Endothelial cell of umbilical vein (primary cell): ENCODE data around the gene PTRHD1. TPM values are rescaled to one million over a fixed set of nuclear protein-coding genes. Genes with fewer than 3 reads are reported as not detected.

ENCODE experiments used
- BruUV-seq: library from RNA; stranded (reverse); fragments of 400-500 nt; replicated peaks from 2 replicates; lab custom pipeline; 2021; lab: Mats Ljungman, UMichigan
- CTCF ChIA-PET: fragments of 300-600, 350-600 bp; sonication (Branson Sonifier 250); formaldehyde crosslinking; loops from one replicate; lab custom pipeline; 2021; ENCODE audit warnings: antibody characterized with exemption, inconsistent platforms; lab: Charles Lee
- POLR2A ChIA-PET: fragments of 300-600, 350-600 bp; sonication (Branson Sonifier 250); formaldehyde crosslinking; loops from one replicate; lab custom pipeline; 2021; ENCODE audit warnings: antibody characterized with exemption, inconsistent platforms; lab: Charles Lee
- DNase-seq: peaks from one replicate; pipeline ENCODE4 v3.0.0-alpha.2; 2011; ENCODE audit warnings: low read depth, low spot score
- FAIRE-seq: peaks from 2 replicates; lab custom pipeline; 2011; peaks lifted over from hg19 to GRCh38; lab: Jason Lieb, UNC
- H2AFZ ChIP-seq: 2 replicates; pipeline ENCODE4 v1.6.0; 2012; ENCODE audit warnings: low read depth, low read length, control low read depth, inconsistent platforms
- H3K27ac ChIP-seq: 2 replicates; pipeline ENCODE4 v1.5.1; 2011; ENCODE audit warnings: low read depth, mild to moderate bottlenecking, control low read depth, low read length, moderate library complexity; ENCODE audit not compliant: insufficient read depth
- H3K27me3 ChIP-seq, 2 experiments: 2 replicates each; pipeline versions ENCODE4 v1.6.0 to v1.6.1; 2011; ENCODE audit warnings: low read length in 2 of 2, mixed read lengths in 1 of 2; ENCODE audit not compliant: control insufficient read depth in 2 of 2, insufficient read depth in 2 of 2
- H3K36me3 ChIP-seq, 2 experiments: 2 replicates in 1 of 2; 3 replicates in 1 of 2; pipeline ENCODE4 v1.5.1; 2011; ENCODE audit warnings: low read length in 2 of 2, mild to moderate bottlenecking in 1 of 2, moderate library complexity in 1 of 2; ENCODE audit not compliant: control insufficient read depth in 2 of 2, insufficient read depth in 2 of 2; ENCODE audit errors: extremely low read depth in 1 of 2
- H3K4me1 ChIP-seq: 3 replicates; pipeline ENCODE4 v1.5.1; 2011; ENCODE audit warnings: mild to moderate bottlenecking, low read length; ENCODE audit not compliant: control insufficient read depth, insufficient read depth; ENCODE audit errors: extremely low read depth
- H3K4me2 ChIP-seq: 2 replicates; pipeline ENCODE4 v1.6.1; 2011; ENCODE audit warnings: low read length, control low read depth, mixed read lengths; ENCODE audit not compliant: insufficient read depth
- H3K4me3 ChIP-seq, 3 experiments: fragments of 200-600 bp in 1 of 3; sonication (generic), shearing (Covaris generic) in 1 of 3; replicated peaks in 1 of 3; 2 replicates each; pipeline ENCODE4 v1.5.1; 2011 to 2016; ENCODE audit warnings: control low read depth in 3 of 3, low read length in 3 of 3, mild to moderate bottlenecking in 2 of 3, inconsistent platforms in 1 of 3, low read depth in 1 of 3, moderate library complexity in 1 of 3; ENCODE audit not compliant: insufficient read depth in 1 of 3
- H3K79me2 ChIP-seq: 2 replicates; pipeline ENCODE4 v1.6.0; 2012; ENCODE audit warnings: low read length, inconsistent platforms; ENCODE audit not compliant: control insufficient read depth, insufficient read depth
- H3K9ac ChIP-seq: replicated peaks from 2 replicates; pipeline ENCODE3; 2011; ENCODE audit warnings: low read length, control low read depth; ENCODE audit not compliant: insufficient read depth; ENCODE audit errors: extremely low read depth
- H3K9me1 ChIP-seq: replicated peaks from 3 replicates; pipeline ENCODE4 v1.6.0; 2011; ENCODE audit warnings: mild to moderate bottlenecking, low read length; ENCODE audit not compliant: control insufficient read depth, insufficient read depth; ENCODE audit errors: extremely low read depth
- H3K9me3 ChIP-seq: replicated peaks from 2 replicates; pipeline ENCODE4 v1.5.1; 2012; ENCODE audit warnings: low read length, inconsistent platforms; ENCODE audit not compliant: control insufficient read depth, insufficient read depth
- H4K20me1 ChIP-seq: replicated peaks from 2 replicates; pipeline ENCODE3; 2011; ENCODE audit warnings: mild to moderate bottlenecking, low read length; ENCODE audit not compliant: control insufficient read depth, insufficient read depth; ENCODE audit errors: extremely low read depth
- EZH2 ChIP-seq: IDR thresholded peaks from 2 replicates; pipeline ENCODE4 v1.6.1; 2012; ENCODE audit warnings: borderline replicate concordance, low read depth, mild to moderate bottlenecking, moderate library complexity, low read length, inconsistent platforms; ENCODE audit not compliant: severe bottlenecking
- GATA2 ChIP-seq: IDR thresholded peaks from 2 replicates; pipeline ENCODE4 v1.7.0; 2011; ENCODE audit warnings: low read depth, mild to moderate bottlenecking, moderate library complexity, mixed read lengths, low read length; ENCODE audit not compliant: insufficient read length, insufficient read depth
- JUN ChIP-seq: IDR thresholded peaks from 2 replicates; pipeline ENCODE4 v1.6.1; 2011; ENCODE audit warnings: borderline replicate concordance, low read depth; ENCODE audit not compliant: insufficient read length, insufficient read depth
- POLR2A ChIP-seq: IDR thresholded peaks from 2 replicates; pipeline ENCODE4 v1.6.1; 2012; ENCODE audit warnings: low read depth, mild to moderate bottlenecking, control low read depth, low read length
- POLR2AphosphoS5 ChIP-seq: IDR thresholded peaks from 2 replicates; pipeline ENCODE4 v1.6.1; 2012; ENCODE audit warnings: low read depth, mild to moderate bottlenecking, control low read depth, low read length, moderate library complexity; ENCODE audit not compliant: insufficient read depth
- dilution Hi-C: fragments of 300-500 bp; cut with MboI; formaldehyde crosslinking; loops from one replicate; pipeline ENCODE4 v1.15.0; 2019; ENCODE audit warnings: low sequenced_read_pairs; ENCODE audit not compliant: extremely low pct_ligation_motif_present
- intact Hi-C: fragments of 100-400 bp; cut with micrococcal nuclease; formaldehyde crosslinking; loops from one replicate; pipeline ENCODE4 v1.10.0; 2022
- polyA plus RNA-seq, 4 experiments: library from polyadenylated mRNA; depleted of rRNA in 3 of 4; stranded (reverse) in 3 of 4; unstranded in 1 of 4; fragments of >200 nt; gene quantifications; 2 replicates each; pipeline versions ENCODE4 v1.2.1 to v1.2.3, GENCODE V29; 2011 to 2012; ENCODE audit warnings: missing spikeins in 1 of 4
- total RNA-seq: library from RNA; stranded (reverse); gene quantifications from 2 replicates; pipeline ENCODE4 v1.2.3, GENCODE V29; 2021

PTRHD1 gene
- total and polyA plus RNA-seq, 2 donors (not counting 3 experiments of a cell fraction or from before 2014, with no cell fraction given): 41.1 to 68.8 TPM

- no peak for FAIRE-seq
- H3K9ac ChIP-seq: no peak overlapping the region
- H3K79me2 ChIP-seq: no peaks in the 10 kb centered on the region
- H3K9me1 ChIP-seq: no peaks in the 10 kb centered on the region
- no peak overlapping the region for H2AFZ ChIP-seq
- POLR2A ChIA-PET: interaction anchor here (0.8 kb wide), 1 partner anchor 34 kb away, joined by 3 read pairs; no protein-coding TSS in a partner anchor
- H3K9me3 ChIP-seq: no peaks in the 10 kb centered on the region
- intact Hi-C loops: loop anchor here (1.0 to 5.0 kb wide), 10 partner anchors 33 to 415 kb away; partner anchors contain the start of genes ADCY3, CENPO, DNAJC27 and NCOA1
- CTCF ChIA-PET: interaction anchor here (1.4 to 6.2 kb wide), 10 partner anchors 9 to 422 kb away, joined by 8 to 198 read pairs (median 20); partner anchors contain the start of genes CENPO and PTRHD1
- peaks cover 20% of the 10 kb centered on the region for H3K4me1 ChIP-seq
- H3K4me3 ChIP-seq: no peak overlapping the region
- H4K20me1 ChIP-seq: no peaks in the 10 kb centered on the region
- no peaks in the 10 kb centered on the region for H3K27me3 ChIP-seq
- no peak for DNase-seq
- BruUV-seq: no TSS peak
- H3K27ac ChIP-seq: no peak overlapping the region
- no peak for TF ChIP-seq GATA2
- peak; percentile 1 for TF ChIP-seq POLR2AphosphoS5
- TF ChIP-seq POLR2A: peak; percentile 20
- H3K4me2 ChIP-seq: peak overlapping the region; percentile 17
- H3K36me3 ChIP-seq: peaks cover 4% of the 10 kb centered on the region in 2 experiments
- dilution Hi-C loops: no loop called here
Observed at GRCh38 chr2:24826773-24827145, 33.6 kb upstream of the PTRHD1 start.

- no peaks in the 10 kb centered on the region for H3K9me1 ChIP-seq
- dilution Hi-C loops: no loop called here
- H3K9ac ChIP-seq: no peak overlapping the region
- H3K36me3 ChIP-seq: peaks cover 6 to 9% of the 10 kb centered on the region in 2 experiments
- H3K79me2 ChIP-seq: no peaks in the 10 kb centered on the region
- H4K20me1 ChIP-seq: no peaks in the 10 kb centered on the region
- H2AFZ ChIP-seq: no peak overlapping the region
- no peak overlapping the region for H3K4me3 ChIP-seq
- DNase-seq: peak; percentile 54
- no TSS peak for BruUV-seq
- H3K4me1 ChIP-seq: peaks cover 20% of the 10 kb centered on the region
- ChIA-PET CTCF (interaction anchor here (0.6 to 6.2 kb wide), 10 partner anchors 8 to 415 kb away, joined by 3 to 198 read pairs (median 20); partner anchors contain the start of genes CENPO and PTRHD1), POLR2A (no interaction called here)
- no peaks in the 10 kb centered on the region for H3K9me3 ChIP-seq
- peak overlapping the region; percentile 58 for H3K27ac ChIP-seq
- TF ChIP-seq POLR2AphosphoS5 (peak; percentile 27), POLR2A (peak; percentile 29), JUN (peak; percentile 36), EZH2 (no peak)
- H3K27me3 ChIP-seq: no peaks in the 10 kb centered on the region
- peak overlapping the region; percentile 17 for H3K4me2 ChIP-seq
- FAIRE-seq: no peak
- intact Hi-C loops: loop anchor here (1.0 to 5.0 kb wide), 6 partner anchors 9 to 335 kb away; partner anchors contain the start of genes ADCY3, DNAJC27 and NCOA1
Observed at GRCh38 chr2:24825883-24826772, 32.9 kb upstream of the PTRHD1 start.
